PC-3 (cell line): Measurements from ENCODE around the gene INPP5F.

Source experiments
- CTCF ChIP-seq: fragments of 300-600 bp; sonication (generic); conservative IDR thresholded peaks from 2 replicates; pipeline ENCODE4 v1.5.1; 2017; ENCODE audit warnings: antibody characterized with exemption, low read depth, mild to moderate bottlenecking, low read length
- EZH2 ChIP-seq: fragments of 300-600 bp; sonication (generic); IDR thresholded peaks from one replicate; pipeline ENCODE4 v1.6.1; 2017; ENCODE audit warnings: antibody characterized with exemption, mild to moderate bottlenecking, low read length; ENCODE audit not compliant: unreplicated experiment
- EZH2phosphoT487 ChIP-seq: fragments of 300-600 bp; sonication (generic); IDR thresholded peaks from 2 replicates; pipeline ENCODE4 v1.6.1; 2018; ENCODE audit warnings: mild to moderate bottlenecking, antibody characterized with exemption, low read length, borderline replicate concordance

GRCh38 chr10:119786117-119786769 lies 60.4 kb downstream of the INPP5F start:
- TF ChIP-seq CTCF (no peak), EZH2 (no peak), EZH2phosphoT487 (no peak)
